Erythroblast (primary cell): ENCODE measurements around the gene CCDC187.

Experiments
- GATA1 ChIP-seq: IDR thresholded peaks from 2 replicates; pipeline ENCODE4 v1.6.1; 2011; ENCODE audit warnings: low read depth, mild to moderate bottlenecking, control low read depth, low read length, moderate library complexity
- POLR2A ChIP-seq: IDR thresholded peaks from 2 replicates; pipeline ENCODE4 v1.6.1; 2011; ENCODE audit warnings: mild to moderate bottlenecking, low read length

GRCh38 chr9:136344544-136345280 lies 40.8 kb upstream of the CCDC187 start:
- TF ChIP-seq POLR2A = no peak
- no peak for TF ChIP-seq GATA1
